ENCODE measurements around the gene GOLGA6L2.

The GOLGA6L2 gene

DNA sequence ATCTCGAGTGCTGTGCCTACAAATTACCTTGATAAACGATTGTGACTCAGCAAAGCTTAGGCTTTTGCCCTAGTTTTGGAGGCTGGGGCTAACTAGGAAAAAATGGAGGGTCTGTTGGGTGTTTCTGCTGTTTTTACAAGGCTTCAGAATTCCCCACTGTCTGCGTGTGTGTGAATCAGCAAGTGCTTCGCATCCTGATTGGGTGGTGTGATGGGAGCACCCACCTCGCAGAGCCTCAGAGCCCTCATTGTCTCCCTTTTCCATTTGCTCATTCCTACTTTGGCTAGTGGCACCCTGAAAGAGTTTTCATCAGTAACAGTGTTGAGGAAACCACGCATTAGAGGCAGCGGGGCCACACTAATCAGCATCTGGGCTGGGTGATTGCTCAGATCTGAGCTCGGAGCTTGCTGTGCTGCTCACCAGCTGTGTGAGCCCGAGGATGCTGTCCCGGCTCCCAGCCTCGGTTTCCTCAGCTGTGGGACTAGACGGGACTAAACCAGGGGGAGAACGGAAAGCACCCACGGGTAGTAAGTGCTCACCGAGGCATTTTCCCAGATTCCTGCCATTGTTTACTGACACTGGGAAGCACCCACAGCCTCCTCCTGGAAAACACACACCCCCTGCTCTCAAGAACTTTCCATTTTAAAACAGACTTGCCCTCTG lies 51.9 kb downstream of the GOLGA6L2 start:
- no peak for DNase-seq (ENCODE audit: low read depth in 4 of 4, low spot score in 1 of 4)
